ENCODE results near the gene TUBD1. TPM values are rescaled to one million over a fixed set of nuclear protein-coding genes. Genes with fewer than 3 reads are reported as not detected.
"Not testable (repeated sequence)": the region's sequence is repeated elsewhere in the genome, so short reads cannot be mapped to it uniquely, and the experiment has no call there.

TUBD1 gene
- total RNA-seq, 1 experiment from 2014 or later: 12.6 TPM

GRCh38 chr17:59878624-59879023, 14.1 kb downstream of the TUBD1 start:
- Mint-ChIP-seq H3K4me1 (ENCODE audit: low read depth, unreplicated experiment) (no peaks in the 10 kb centered on the region), H3K36me3 (ENCODE audit: insufficient read depth, unreplicated experiment) (no peaks in the 10 kb centered on the region), H3K9me3 (ENCODE audit: low read depth, unreplicated experiment) (no peaks in the 10 kb centered on the region), H3K27me3 (ENCODE audit: unreplicated experiment) (no peaks in the 10 kb centered on the region), H3K4me3 (ENCODE audit: low read depth, unreplicated experiment) (no peak overlapping the region), H3K27ac (ENCODE audit: unreplicated experiment) (no peak overlapping the region)
- TF ChIP-seq CTCF (IDR thresholded peaks at IDR 0.05; ENCODE audit: unreplicated experiment): no peak
- BruUV-seq (replicated peaks): no TSS peak
- CTCF ChIA-PET: no interaction called here
- intact Hi-C loops (cut with micrococcal nuclease; ENCODE audit: unreplicated experiment): no loop called here
- no peak for DNase-seq

GRCh38 chr17:59877965-59878364, 14.8 kb downstream of the TUBD1 start:
- no peaks in the 10 kb centered on the region for H3K36me3 Mint-ChIP-seq (ENCODE audit: insufficient read depth, unreplicated experiment)
- no peak for TF ChIP-seq CTCF (IDR thresholded peaks at IDR 0.05; ENCODE audit: unreplicated experiment)
- CTCF ChIA-PET: no interaction called here
- H3K9me3 Mint-ChIP-seq (ENCODE audit: low read depth, unreplicated experiment): no peaks in the 10 kb centered on the region
- H3K4me3 Mint-ChIP-seq (ENCODE audit: low read depth, unreplicated experiment): no peak overlapping the region
- no peaks in the 10 kb centered on the region for H3K4me1 Mint-ChIP-seq (ENCODE audit: low read depth, unreplicated experiment)
- no TSS peak for BruUV-seq (replicated peaks)
- intact Hi-C loops (cut with micrococcal nuclease; ENCODE audit: unreplicated experiment): no loop called here
- no peak overlapping the region for H3K27ac Mint-ChIP-seq (ENCODE audit: unreplicated experiment)
- DNase-seq: no peak
- no peaks in the 10 kb centered on the region for H3K27me3 Mint-ChIP-seq (ENCODE audit: unreplicated experiment)

GRCh38 chr17:59876107-59876506, 16.6 kb downstream of the TUBD1 start:
- no peak for TF ChIP-seq CTCF (IDR thresholded peaks at IDR 0.05; ENCODE audit: unreplicated experiment)
- H3K9me3 Mint-ChIP-seq (ENCODE audit: low read depth, unreplicated experiment): no peaks in the 10 kb centered on the region
- H3K36me3 Mint-ChIP-seq (ENCODE audit: insufficient read depth, unreplicated experiment): no peaks in the 10 kb centered on the region
- intact Hi-C loops (cut with micrococcal nuclease; ENCODE audit: unreplicated experiment): no loop called here
- no peak overlapping the region for H3K27ac Mint-ChIP-seq (ENCODE audit: unreplicated experiment)
- H3K4me1 Mint-ChIP-seq (ENCODE audit: low read depth, unreplicated experiment): no peaks in the 10 kb centered on the region
- BruUV-seq (replicated peaks): no TSS peak
- CTCF ChIA-PET: no interaction called here
- DNase-seq: no peak
- H3K27me3 Mint-ChIP-seq (ENCODE audit: unreplicated experiment): no peaks in the 10 kb centered on the region
- no peak overlapping the region for H3K4me3 Mint-ChIP-seq (ENCODE audit: low read depth, unreplicated experiment)

- no peak overlapping the region for H3K27ac Mint-ChIP-seq (ENCODE audit: unreplicated experiment)
- no peaks in the 10 kb centered on the region for H3K4me1 Mint-ChIP-seq (ENCODE audit: low read depth, unreplicated experiment)
- TF ChIP-seq CTCF (IDR thresholded peaks at IDR 0.05; ENCODE audit: unreplicated experiment): no peak
- intact Hi-C loops (cut with micrococcal nuclease; ENCODE audit: unreplicated experiment): no loop called here
- H3K4me3 Mint-ChIP-seq (ENCODE audit: low read depth, unreplicated experiment): no peak overlapping the region
- CTCF ChIA-PET: interaction anchor here (0.7 kb wide), 1 partner anchor 34 kb away, joined by 3 read pairs; no protein-coding TSS in a partner anchor
- H3K36me3 Mint-ChIP-seq (ENCODE audit: insufficient read depth, unreplicated experiment): no peaks in the 10 kb centered on the region
- no peak for DNase-seq
- no peaks in the 10 kb centered on the region for H3K27me3 Mint-ChIP-seq (ENCODE audit: unreplicated experiment)
- H3K9me3 Mint-ChIP-seq (ENCODE audit: low read depth, unreplicated experiment): no peaks in the 10 kb centered on the region
- BruUV-seq (replicated peaks): no TSS peak
Measured at GRCh38 chr17:59874376-59874775, 18.4 kb downstream of the TUBD1 start.

- BruUV-seq (replicated peaks); intact Hi-C loops (cut with micrococcal nuclease; ENCODE audit: unreplicated experiment); H3K27me3 Mint-ChIP-seq (ENCODE audit: unreplicated experiment); H3K27ac Mint-ChIP-seq (ENCODE audit: unreplicated experiment); DNase-seq; H3K4me1 Mint-ChIP-seq (ENCODE audit: low read depth, unreplicated experiment); H3K4me3 Mint-ChIP-seq (ENCODE audit: low read depth, unreplicated experiment); H3K9me3 Mint-ChIP-seq (ENCODE audit: low read depth, unreplicated experiment); CTCF ChIA-PET; H3K36me3 Mint-ChIP-seq (ENCODE audit: insufficient read depth, unreplicated experiment): not testable (repeated sequence)
Measured at GRCh38 chr17:59873414-59873813, 19.3 kb downstream of the TUBD1 start.

Measured in Calu3 (cell line).